Stimulated activated CD8-positive, alpha-beta memory T cell treated with anti-CD3 and anti-CD28 coated beads, Interleukin-2, amount 100 ng/mL, for 48 hours (primary cell): ENCODE results near the gene KCNK6.

Experiments used
- DNase-seq, 2 donors: peaks; one replicate each; pipeline ENCODE4 v3.0.0-alpha.2; 2020; ENCODE audit warnings: low read depth in 2 of 2

Gene KCNK6

DNA sequence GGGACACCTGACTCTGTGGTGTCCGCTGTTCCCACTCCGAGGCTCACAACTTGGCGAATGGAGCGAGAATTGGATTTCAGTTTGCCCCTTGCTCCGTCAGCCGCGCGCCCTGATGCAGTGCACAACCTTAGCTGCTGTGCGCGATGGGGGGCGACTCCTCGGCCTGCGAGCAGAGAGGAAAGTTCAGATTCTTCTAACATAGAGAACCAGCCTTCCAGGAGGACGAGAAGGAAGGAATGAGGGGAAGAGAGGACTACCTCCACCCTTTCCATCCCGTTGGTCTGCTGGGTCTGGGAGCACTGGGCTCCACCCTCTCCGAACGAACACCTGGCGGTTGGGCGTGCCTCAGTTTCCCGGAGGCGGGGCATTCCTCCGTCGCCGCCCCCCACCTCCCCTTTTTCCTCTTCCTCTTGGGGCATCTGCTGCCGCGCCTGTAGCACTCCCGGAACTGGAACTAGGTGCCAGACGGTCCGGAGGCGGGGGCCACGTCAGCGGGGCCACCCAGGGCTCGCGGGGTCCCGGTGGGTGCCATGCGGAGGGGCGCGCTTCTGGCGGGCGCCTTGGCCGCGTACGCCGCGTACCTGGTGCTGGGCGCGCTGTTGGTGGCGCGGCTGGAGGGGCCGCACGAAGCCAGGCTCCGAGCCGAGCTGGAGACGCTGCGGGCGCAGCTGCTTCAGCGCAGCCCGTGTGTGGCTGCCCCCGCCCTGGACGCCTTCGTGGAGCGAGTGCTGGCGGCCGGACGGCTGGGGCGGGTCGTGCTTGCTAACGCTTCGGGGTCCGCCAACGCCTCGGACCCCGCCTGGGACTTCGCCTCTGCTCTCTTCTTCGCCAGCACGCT lies at the start of gene KCNK6:
Gene KCNK6 (plus strand): TSS at position 425 of the 838 bp plus-strand sequence. CDS start 106 bp downstream, at position 531.
- DNase-seq = peak; percentile 30 to 51

DNA sequence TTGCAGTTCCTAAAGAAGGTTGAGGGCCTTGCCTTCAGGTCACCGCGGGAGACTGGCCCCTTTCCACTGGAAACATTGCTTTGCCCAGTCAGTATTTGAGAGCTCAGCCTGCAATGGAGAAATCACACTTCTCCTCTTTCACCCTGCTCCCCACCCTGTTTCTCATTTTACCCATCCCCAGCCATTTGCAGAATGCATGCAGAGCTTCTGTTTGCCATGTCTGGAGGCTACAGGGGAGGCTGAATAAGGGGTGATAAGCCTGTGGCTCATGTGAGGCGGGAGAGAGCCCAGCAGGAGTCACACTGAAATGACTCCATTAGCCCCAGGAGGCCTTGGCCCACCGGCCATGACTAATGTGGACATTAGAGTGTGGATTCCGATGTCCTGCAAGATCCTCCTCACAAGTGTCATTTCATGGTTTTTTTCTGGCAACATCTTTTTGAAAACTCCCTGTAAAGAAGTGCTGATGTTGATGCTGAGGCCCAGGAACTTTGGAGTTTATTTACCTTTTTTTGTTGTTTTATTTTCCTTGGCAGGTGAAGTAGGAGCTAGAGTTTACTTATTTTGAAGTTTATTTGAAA lies 49.0 kb upstream of the KCNK6 start:
- DNase-seq = no peak

DNA sequence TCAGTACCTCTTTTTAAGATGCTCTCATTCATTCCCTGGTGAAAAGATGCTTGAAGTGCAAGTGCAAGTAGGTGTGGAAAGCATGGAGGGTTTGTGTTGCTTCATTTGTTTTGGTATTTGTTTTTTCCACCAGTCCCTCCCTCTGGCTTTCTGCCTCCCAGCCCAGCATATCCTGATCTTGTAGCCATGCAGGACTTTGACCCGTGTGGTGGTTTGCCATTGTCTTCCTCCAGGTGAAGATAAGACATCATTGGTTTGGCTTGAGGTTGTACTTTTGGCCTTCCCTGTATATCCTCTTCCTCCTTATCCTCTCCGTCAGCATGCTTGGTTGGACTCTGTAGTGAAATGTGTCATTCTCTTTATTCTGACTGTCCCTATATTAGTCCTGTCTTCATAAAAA lies 46.1 kb upstream of the KCNK6 start:
- DNase-seq = no peak

DNA sequence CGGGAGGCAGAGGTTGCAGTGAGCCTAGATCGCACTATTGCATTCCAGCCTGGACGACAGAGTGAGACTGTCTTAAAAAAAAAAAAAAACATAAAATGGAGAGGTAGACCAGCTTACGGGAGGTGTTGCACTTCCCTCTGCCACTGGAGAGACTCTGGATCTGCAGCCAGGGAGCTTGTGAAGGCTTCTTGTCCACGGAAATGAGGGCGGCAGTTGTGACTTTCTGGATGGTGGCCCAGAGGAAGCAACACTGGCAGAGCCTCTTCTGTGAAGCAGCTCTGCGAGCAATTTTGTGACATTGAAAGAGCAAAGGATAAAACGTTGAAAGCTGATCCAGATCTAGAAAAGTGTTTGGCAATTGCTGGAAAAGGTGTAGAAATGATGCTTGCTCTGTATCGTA lies 44.9 kb upstream of the KCNK6 start:
- no peak for DNase-seq

DNA sequence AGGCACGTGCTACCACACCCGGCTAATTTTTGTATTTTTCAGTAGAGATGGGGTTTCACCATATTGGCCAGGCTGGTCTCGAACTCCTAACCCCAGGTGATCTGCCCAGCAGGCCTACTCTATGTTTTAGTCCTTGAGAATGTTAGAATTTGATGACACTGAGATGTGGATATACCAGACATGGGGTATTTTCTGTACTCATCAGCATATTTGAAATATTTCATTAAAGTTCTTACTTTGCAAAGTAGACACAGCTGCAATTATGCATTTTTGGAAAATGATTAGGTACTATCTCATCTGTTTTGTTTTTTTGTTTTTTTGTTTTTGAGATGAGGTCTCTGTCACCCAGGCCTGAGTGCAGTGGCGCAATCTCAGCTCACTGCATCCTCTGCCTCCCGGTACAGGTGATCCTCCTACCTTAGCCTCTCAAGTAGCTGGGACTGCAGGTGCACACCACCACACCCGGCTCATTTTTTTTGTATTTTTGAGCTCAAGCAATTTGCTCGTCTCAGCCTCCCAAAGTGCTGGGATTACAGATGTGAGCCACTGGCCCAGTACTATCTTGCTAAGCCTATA lies 42.6 kb upstream of the KCNK6 start:
- DNase-seq = no peak

DNA sequence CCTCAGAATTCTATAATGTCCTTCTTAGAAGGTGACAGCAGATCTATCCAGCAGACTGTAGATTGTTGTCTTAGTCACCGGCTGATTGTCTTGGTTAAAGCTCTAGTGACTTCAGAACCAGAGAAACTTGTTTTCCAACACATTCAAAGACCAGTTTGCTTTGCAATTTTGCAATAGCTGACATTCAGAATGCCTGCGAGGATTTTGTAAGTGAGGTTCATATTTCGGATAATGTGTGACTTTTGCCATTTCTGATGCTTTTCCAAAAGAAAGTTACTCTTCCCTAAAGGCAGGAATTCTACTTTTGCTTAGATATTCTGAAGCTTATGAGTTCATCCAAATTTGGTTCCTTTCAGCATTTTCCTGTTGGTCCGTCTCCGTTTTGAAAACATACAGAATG lies 42.1 kb upstream of the KCNK6 start:
- no peak for DNase-seq

DNA sequence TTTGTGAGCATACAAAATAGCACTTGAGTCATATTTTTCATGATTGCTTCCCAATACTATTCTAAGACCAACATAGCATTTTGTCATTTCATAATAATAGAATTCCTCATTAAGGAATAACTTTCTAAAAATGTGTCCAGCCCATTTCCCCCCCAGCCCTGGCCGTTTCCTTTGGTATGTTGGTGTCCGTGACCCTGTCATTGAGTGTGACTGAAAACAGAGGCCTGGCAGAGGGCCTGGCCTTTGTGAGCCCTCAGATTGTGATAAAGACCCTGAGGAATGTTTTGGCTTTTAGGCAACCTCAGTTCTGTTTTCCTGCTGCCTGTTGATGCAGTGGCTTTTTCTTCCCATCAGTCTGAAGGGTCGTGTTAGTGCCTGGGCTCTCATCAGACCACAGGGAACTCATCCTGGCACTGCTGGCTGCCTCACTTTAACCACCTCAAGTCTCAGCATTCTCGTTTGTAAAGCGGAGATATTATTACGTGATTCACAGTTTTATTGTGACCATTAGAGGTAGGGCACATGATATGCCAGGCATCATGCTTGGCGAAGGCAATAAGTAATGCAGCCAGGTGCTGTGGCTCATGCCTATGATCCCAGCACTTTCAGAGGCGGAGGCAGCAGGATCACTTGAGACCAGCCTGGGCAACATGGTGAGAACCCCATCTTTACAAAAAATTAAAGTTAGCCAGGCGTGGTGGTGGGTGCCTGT lies 41.5 kb upstream of the KCNK6 start:
- no peak for DNase-seq

DNA sequence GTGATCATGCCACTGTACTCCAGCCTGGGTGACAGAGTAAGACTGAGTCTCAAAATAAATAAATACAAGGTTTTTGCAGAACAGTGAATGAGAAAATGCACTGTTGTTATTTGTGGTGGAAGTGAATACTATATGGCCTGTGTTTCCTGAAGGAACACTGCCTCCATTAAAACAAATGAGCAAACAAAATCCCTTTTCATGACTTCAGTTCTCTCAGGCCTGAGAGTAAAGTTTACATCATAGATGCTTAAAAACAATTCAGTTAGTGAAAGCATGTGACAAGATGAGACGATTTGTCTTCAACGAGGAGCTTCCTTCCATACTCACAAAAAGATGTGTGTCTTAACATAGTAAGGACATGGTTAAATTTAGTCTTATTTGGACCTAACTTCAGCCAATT lies 40.9 kb upstream of the KCNK6 start:
- DNase-seq = no peak

DNA sequence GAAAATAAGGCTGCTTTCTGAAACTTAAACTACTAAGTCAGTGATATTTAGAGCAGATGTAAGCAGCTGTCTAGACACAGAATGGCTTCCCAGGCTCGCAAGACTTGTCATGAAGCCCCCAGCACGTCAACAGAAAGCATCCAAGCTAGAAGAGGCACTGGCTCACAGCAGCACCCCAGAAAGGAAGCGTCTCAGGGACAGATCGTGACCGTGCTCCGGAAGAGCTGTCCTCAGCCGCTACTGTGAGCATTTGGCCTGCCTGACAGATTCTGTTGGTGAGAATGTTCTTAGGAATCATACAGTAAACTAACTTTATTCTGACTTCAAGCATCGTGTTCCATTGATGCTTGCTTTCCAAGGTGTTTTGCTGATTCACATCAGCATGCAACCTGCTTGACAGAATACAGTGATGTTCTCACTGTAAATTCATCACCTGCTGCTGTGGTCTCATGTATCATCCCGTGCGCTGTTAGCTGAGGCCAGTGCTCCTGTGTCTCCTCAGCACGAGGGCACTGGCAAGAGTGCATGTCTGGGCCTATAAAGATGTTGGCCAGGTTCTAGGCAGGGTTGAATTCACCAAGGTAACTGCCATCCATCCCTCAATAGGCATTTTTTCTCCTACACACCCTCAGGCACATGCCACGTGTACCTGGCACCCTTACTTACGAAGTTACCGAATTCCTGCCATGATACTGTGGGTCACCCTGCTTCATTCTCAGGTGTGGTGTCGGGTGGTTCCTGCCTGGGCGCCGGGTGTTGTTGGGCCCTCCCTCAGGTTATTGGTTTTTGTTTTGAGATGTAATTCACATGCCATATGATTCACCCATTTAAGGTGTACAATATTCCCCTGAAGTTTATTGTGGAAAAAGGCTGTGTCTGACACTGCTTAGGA lies 39.4 kb upstream of the KCNK6 start:
- DNase-seq = no peak

DNA sequence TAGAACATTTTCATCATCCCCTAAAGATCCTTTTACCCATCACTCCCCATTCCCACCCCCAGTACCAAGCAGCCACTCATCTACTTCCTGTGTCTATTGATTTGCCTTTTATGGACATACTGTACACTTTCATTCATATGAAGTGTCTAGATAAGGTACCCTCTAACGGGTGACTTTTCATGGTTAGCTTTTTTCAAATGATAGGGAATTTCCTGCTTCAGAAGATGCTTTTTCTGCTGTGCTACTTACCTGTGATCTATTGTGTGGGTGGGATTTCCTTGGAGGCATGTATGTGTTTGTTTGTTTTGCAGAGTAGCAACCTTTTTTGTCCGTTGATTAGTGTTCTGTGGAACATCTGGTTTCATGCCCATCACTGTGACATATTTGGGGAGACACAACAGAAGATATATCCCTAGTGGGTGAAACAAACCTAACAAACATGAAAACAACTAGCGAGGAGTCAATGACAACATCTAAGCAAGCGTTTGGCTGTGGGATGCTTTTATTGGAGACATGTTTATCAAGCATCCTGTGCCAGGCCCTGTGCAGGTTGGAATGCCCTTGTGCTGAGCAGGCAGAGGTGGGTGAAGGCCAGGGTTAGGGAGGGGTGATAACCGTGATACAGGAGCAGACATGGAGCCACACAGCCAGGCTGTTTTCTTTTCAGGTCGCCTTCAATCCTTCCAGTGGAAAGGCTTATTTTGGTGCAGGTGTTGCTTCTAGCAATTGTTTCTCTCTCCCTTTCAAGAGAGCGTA lies 37.7 kb upstream of the KCNK6 start:
- DNase-seq = no peak

DNA sequence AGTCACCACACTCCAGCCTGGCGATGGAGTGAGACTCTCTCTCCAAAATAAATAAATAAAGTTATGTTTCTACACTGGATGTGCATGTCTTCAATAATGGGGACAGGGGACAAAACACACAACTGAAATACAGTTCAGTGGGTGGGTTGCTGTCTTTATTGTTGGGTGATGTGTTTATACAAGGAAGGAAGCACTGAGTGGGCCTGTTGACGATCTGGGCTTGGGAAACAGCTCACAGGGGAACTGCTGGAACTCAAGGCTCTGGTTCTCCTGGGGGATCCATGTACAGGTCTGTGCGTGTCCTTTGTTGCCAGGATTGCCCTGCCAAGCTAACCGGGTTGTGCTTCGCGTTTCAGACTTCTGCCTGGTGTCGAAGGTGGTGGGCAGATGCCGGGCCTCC lies 36.4 kb upstream of the KCNK6 start:
- no peak for DNase-seq

DNA sequence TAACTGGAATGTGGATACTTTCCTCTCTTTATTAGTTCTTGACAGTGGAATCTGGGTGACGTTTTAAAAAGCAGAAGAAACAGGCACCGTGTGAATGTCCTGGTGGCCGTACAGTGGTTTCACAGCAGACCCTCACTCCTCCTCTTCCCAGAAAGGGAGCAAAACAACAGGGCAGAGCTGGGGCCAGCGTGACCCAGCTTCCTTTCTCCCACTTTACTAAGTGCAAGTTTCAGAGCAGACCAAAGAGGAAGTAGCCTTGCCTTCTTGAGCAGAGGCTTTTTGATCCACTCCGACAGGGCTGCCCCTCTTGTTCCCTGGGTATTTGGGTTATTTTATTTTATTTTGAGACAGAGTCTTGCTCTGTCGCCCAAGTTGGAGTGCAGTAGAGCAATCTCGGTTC lies 35.2 kb upstream of the KCNK6 start:
- DNase-seq = no peak

DNA sequence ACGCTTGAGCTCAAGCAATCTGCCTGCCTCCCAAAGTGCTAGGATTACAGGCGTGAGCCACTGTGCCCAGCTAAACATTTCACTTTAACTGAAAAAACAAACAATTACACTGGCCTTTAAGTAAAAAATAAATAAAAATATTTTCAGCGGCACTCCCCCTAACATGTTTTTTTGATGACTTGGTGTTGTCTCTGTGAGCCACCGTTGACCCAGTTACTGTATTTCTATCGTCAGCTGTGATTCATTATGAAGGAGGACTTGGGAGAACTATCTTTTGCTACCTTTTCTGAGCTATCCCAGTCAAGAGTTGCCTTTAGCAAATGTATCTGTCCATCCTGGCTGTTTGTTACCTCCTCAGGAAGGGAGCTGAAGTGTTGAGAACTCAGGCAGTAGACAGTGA lies 34.1 kb upstream of the KCNK6 start:
- DNase-seq = no peak

DNA sequence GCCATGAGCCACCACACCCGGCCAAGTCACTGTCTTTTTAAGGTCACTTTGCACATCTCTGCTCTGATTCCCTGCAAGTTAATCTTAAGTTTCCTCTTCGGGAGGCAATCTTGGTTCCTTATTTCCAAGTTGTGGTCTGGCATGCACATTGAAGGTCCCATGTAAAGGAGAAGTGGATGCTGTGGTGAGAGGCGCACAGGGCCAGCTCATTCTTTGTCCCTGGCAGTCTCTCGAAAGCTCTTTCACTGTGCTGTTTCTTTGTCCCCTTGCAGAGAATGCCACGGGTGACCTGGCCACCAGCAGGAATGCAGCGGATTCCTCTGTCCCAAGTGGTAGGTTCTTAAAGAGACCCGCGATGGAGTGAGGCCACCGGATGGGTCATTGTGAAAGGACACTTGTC lies 32.0 kb upstream of the KCNK6 start:
- DNase-seq = no peak

DNA sequence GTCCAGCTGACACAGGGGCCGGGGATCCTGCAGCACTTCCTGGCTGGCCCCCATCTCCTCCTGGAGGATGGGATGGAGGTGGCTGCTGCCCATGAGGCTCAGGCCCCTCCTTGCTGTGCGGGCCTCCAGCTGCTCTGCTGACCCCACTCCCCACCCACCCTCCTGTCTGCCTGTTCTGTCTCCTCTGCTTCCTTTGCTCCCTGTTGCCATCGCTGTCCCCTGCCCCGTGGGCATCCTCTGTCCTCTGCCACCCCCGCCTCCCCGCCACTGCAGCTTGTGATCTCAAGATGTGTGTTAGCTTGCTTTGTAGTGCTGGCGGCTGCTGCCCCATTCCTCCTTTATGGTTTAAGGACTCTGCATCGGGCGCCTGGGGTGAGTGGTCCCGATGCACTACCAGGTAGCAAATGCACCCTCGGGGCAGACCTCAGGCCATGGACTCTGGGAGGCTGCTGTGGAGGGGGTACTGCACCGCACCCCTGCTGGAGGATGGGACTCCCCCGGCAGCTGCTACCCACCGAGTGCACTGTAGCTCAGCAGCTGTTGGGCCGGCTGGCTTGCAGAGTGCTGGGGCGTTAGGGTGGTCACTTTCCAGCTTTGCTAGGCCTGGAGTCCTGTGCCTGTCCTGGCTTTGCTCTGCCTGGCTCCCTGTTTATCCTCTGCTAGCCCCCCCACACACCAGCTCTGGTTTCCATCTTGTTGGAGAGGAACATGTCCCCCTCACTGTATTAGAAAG lies 31.4 kb upstream of the KCNK6 start:
- no peak for DNase-seq

DNA sequence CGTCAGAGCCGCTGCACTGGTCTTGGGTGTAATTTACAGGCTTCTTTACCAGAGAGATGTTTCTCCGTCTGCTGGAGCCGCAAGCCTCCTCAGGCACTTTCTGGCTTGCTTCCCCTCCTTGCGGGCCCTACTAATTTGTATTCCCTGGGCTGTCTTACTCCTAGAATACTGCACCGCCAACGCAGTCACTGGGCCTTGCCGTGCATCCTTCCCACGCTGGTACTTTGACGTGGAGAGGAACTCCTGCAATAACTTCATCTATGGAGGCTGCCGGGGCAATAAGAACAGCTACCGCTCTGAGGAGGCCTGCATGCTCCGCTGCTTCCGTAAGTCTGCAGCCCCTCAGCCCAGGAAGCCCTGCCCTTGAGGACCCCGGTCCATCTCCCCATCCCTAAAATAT lies 29.7 kb upstream of the KCNK6 start:
- DNase-seq = no peak

DNA sequence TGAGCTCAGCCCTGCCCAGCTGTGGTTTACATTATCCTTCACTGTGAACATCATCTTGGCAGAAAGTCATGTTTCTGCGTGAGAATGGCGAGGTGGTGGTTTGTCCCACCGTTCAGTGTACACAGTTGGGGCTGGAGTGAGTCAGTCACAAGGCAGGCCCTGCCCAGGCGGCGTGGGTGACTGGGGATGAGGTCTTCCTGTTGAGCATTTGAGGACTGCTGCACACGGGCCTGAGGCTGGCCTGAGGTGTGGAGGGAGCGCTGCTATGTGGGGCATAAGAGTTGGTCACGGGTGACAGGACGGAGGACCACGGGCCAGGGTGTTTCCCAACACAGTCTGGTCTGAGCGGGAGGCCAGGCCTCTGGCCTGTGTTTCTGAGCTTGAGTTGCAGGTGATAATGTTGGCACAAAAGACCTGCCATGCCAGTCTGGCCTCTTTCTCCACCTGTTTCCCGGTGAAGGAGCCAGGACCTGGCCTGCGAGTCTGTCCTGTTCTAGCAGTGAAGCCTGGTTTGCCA lies 29.0 kb upstream of the KCNK6 start:
- no peak for DNase-seq

DNA sequence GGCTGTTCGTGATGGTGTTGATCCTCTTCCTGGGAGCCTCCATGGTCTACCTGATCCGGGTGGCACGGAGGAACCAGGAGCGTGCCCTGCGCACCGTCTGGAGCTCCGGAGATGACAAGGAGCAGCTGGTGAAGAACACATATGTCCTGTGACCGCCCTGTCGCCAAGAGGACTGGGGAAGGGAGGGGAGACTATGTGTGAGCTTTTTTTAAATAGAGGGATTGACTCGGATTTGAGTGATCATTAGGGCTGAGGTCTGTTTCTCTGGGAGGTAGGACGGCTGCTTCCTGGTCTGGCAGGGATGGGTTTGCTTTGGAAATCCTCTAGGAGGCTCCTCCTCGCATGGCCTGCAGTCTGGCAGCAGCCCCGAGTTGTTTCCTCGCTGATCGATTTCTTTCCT lies 27.8 kb upstream of the KCNK6 start:
- DNase-seq = no peak

DNA sequence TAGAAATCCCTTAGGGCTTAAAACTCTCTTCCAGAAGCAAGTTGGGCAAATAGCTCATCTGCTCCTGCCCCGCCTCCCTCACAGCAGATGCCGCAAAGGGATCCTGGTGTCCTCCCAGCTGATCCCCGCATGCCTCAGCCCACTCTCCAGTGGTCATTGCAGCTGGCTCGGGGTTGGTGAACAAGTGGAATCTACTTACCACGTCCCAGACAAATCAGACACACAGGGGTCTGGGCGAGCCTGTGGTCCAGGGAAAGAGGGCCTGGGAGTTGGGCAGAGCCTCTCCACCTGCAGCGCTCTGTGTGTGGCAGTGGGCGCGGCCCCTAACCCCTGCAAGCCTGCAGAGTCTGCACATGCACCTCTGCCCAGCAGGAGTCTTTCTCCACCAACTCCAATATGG lies 26.4 kb upstream of the KCNK6 start:
- no peak for DNase-seq

DNA sequence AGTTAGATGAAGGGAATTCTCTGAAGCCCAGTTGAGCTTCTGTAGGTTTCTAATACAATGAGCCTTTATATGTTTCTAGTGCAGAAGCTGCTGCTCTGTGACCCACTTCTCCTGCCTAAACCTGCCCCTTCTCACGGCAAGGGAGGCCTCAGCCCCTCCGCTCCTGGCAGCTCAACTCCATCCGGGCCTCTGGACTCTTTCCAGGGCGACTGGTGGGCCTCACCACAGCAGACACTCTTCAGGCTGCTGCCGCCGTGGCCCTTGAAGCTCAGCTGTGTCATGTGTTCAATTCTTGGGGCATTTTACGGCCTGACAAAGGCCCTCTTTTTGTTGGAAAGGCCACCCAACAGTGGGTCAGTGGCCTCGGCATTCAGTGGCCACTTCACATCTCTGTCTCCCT lies 25.6 kb upstream of the KCNK6 start:
- no peak for DNase-seq
